A549 (cell line): ENCODE results near the gene FBXL15. TPM values are rescaled to one million over a fixed set of nuclear protein-coding genes. Genes with fewer than 3 reads are reported as not detected.

Experiments used
- ATAC-seq, 2 experiments: fragments of 200-7000 bp in 1 of 2; fragments of >200 bp in 1 of 2; cut with Nextera tagmentation in 1 of 2; cut with Tn5 transposase in 1 of 2; 3 replicates each; pipeline versions ENCODE4 v1.8.0 to v1.9.1; 2018 to 2020; ENCODE audit warnings: mild to moderate bottlenecking in 1 of 2, moderate library complexity in 1 of 2
- CTCF ChIA-PET: fragments of 300-600 bp; sonication (Branson Sonifier 250); formaldehyde crosslinking; extraction: SDS; loops from one replicate; lab custom pipeline; 2021; ENCODE audit warnings: antibody characterized with exemption, inconsistent platforms; lab: Yijun Ruan, JAX
- POLR2A ChIA-PET: fragments of 350-600 bp; formaldehyde crosslinking; extraction: SDS; loops from one replicate; lab custom pipeline; 2021; ENCODE audit warnings: antibody characterized with exemption, inconsistent platforms; lab: Yijun Ruan, JAX
- DNase-seq, 2 experiments: peaks; one replicate each; pipeline versions ENCODE4 v3.0.0 to v3.0.0-alpha.2; 2011 to 2016; ENCODE audit warnings: low read depth in 1 of 2, low spot score in 1 of 2
- FAIRE-seq: peaks from 2 replicates; lab custom pipeline; 2011; peaks lifted over from hg19 to GRCh38; lab: Jason Lieb, UNC
- H3K27ac ChIP-seq, 2 experiments: fragments of >200 bp; sonication (Bioruptor Twin); formaldehyde crosslinking; 3 replicates each; pipeline ENCODE4 v1.5.1; 2016 to 2017
- H3K4me1 ChIP-seq: fragments of >200 bp; sonication (Bioruptor Twin); formaldehyde crosslinking; 3 replicates; pipeline ENCODE4 v1.6.1; 2016
- H3K4me2 ChIP-seq: fragments of >200 bp; sonication (Bioruptor Twin); formaldehyde crosslinking; 3 replicates; pipeline ENCODE4 v1.6.1; 2016
- H3K4me3 ChIP-seq: fragments of >200 bp; sonication (Bioruptor Twin); formaldehyde crosslinking; 3 replicates; pipeline ENCODE4 v1.5.1; 2016
- H3K9me3 ChIP-seq: fragments of >200 bp; sonication (Bioruptor Twin); formaldehyde crosslinking; 3 replicates; pipeline ENCODE4 v1.6.1; 2016
- CBX2 ChIP-seq: fragments of 200-600 bp; sonication (generic); IDR thresholded peaks from 2 replicates; pipeline ENCODE4 v1.6.1; 2016; ENCODE audit warnings: low read depth, mild to moderate bottlenecking, borderline replicate concordance
- CHD4 ChIP-seq: fragments of 200-600 bp; sonication (generic); IDR thresholded peaks from 2 replicates; pipeline ENCODE4 v1.6.1; 2016; ENCODE audit warnings: antibody characterized with exemption, mild to moderate bottlenecking, borderline replicate concordance
- E2F6 ChIP-seq: IDR thresholded peaks from 2 replicates; pipeline ENCODE4 v1.6.1; 2012; ENCODE audit warnings: low read depth, borderline replicate concordance
- EHF ChIP-seq: fragments of 250-450 bp; sonication (Bioruptor Pico); IDR thresholded peaks from 2 replicates; pipeline ENCODE4 v1.5.0; 2020; ENCODE audit warnings: mild to moderate bottlenecking
- ELK1 ChIP-seq: fragments of 150-350 bp; IDR thresholded peaks from 2 replicates; pipeline ENCODE4 v1.6.1; 2014; ENCODE audit warnings: low read depth, mild to moderate bottlenecking, low read length
- EP300 ChIP-seq, 2 experiments: fragments of >200 bp; sonication (Bioruptor Twin); formaldehyde crosslinking; IDR thresholded peaks; 2 replicates in 1 of 2; 3 replicates in 1 of 2; pipeline ENCODE4 v1.6.1; 2016 to 2017
- ESRRA ChIP-seq: fragments of 150-350 bp; IDR thresholded peaks from 2 replicates; pipeline ENCODE4 v1.6.1; 2014; ENCODE audit warnings: mild to moderate bottlenecking, low read length, borderline replicate concordance
- FOXS1 ChIP-seq: fragments of 250-450 bp; sonication (Bioruptor Pico); IDR thresholded peaks from 2 replicates; pipeline ENCODE4 v1.5.0; 2020; ENCODE audit warnings: mild to moderate bottlenecking, moderate library complexity
- HOXB5 ChIP-seq: fragments of 250-450 bp; sonication (Bioruptor Pico); IDR thresholded peaks from 2 replicates; pipeline ENCODE4 v1.5.0; 2020; ENCODE audit warnings: mild to moderate bottlenecking, moderate library complexity
- JUN ChIP-seq, 2 experiments: fragments of >200 bp; sonication (Bioruptor Twin); formaldehyde crosslinking; IDR thresholded peaks; 2 replicates in 1 of 2; 3 replicates in 1 of 2; pipeline ENCODE4 v1.6.1; 2016 to 2017
- JUNB ChIP-seq: fragments of >200 bp; sonication (Bioruptor Twin); formaldehyde crosslinking; IDR thresholded peaks from 2 replicates; pipeline ENCODE4 v1.6.1; 2016
- MYC ChIP-seq: IDR thresholded peaks from 2 replicates; pipeline ENCODE4 v1.6.1; 2012; ENCODE audit warnings: mild to moderate bottlenecking, inconsistent platforms, low read length, improper control_type of control experiment, borderline replicate concordance
- NPAS2 ChIP-seq: fragments of 250-450 bp; sonication (Bioruptor Pico); IDR thresholded peaks from 2 replicates; pipeline ENCODE4 v1.8.0; 2022; ENCODE audit warnings: mild to moderate bottlenecking, moderate library complexity, borderline replicate concordance
- NR3C1 ChIP-seq: fragments of >200 bp; sonication (Bioruptor Twin); formaldehyde crosslinking; IDR thresholded peaks from 3 replicates; pipeline ENCODE4 v1.6.1; 2017
- PHF8 ChIP-seq: fragments of 200-600 bp; sonication (generic); IDR thresholded peaks from 2 replicates; pipeline ENCODE4 v1.6.1; 2016; ENCODE audit warnings: low read depth, mild to moderate bottlenecking, antibody characterized with exemption, moderate library complexity, borderline replicate concordance
- POLR2AphosphoS2 ChIP-seq: conservative IDR thresholded peaks from 2 replicates; pipeline ENCODE4 v1.6.1; 2012; ENCODE audit warnings: low read length, improper control_type of control experiment, inconsistent platforms
- RAD21 ChIP-seq, 2 experiments: fragments of >200 bp in 1 of 2; sonication (Bioruptor Twin) in 1 of 2; formaldehyde crosslinking in 1 of 2; IDR thresholded peaks in 1 of 2; conservative IDR thresholded peaks in 1 of 2; 2 replicates in 1 of 2; 3 replicates in 1 of 2; pipeline ENCODE4 v1.6.1; 2012 to 2018; ENCODE audit warnings: inconsistent platforms in 1 of 2
- RARB ChIP-seq: fragments of 250-450 bp; sonication (Bioruptor Pico); IDR thresholded peaks from 2 replicates; pipeline ENCODE4 v1.8.0; 2021; ENCODE audit warnings: mild to moderate bottlenecking, moderate library complexity
- TP53 ChIP-seq: fragments of 250-450 bp; sonication (Bioruptor Pico); IDR thresholded peaks from 2 replicates; pipeline ENCODE4 v1.5.0; 2021; ENCODE audit warnings: mild to moderate bottlenecking, moderate library complexity
- ZSCAN20 ChIP-seq: fragments of 250-450 bp; sonication (Bioruptor Pico); IDR thresholded peaks from 2 replicates; pipeline ENCODE4 v1.8.0; 2022; ENCODE audit warnings: mild to moderate bottlenecking, moderate library complexity
- WGBS: methylation state at CpG from one replicate; pipeline ENCODE4 v1.1.6; 2017; ENCODE audit errors: missing lambda C conversion rate; 5-methylcytosine and 5-hydroxymethylcytosine counted together
- polyA plus RNA-seq, 4 experiments: library from polyadenylated mRNA; depleted of rRNA in 3 of 4; stranded (reverse); fragments of >200 nt; fragmentation: RNase III in 1 of 4; extraction: RNeasy Plus Mini Kit Qiagen cat#74134 plus additional on column Dnase treatment in 1 of 4; gene quantifications; 2 replicates in 3 of 4; 3 replicates in 1 of 4; pipeline ENCODE4 v1.2.3, GENCODE V29; 2011 to 2017
- TF ChIP-seq, protein P1 (sequence below): fragments of >200 bp; sonication (Bioruptor Twin); formaldehyde crosslinking; IDR thresholded peaks from 3 replicates; pipeline ENCODE4 v1.5.1; 2016
- TF ChIP-seq, protein P2 (sequence below): IDR thresholded peaks from 2 replicates; pipeline ENCODE4 v1.6.1; 2012

The FBXL15 gene
- polyA plus RNA-seq, 2 of the 4 experiments (the other 2 are of a cell fraction) = 4.8 to 9.4 TPM

DNA sequence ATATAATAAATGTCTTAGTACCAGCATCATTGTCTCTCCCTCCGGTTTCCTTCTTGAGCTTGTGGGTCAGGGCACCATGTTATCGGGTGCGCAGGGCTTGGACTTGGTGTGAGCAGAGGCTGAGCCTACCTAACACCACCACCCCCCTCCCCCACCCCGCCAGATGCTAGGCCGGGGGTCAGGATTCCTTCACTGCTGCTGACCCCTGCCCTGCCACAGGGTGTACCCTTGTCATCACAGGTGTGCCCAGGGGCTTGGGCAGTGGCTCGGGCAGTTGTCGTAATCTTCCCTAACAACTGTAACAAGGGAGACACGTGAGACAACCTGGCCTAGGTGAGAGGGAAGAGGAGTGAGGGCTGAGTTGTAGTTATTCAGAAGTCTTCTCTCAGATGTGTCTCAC is 37.8 kb upstream of the FBXL15 start:
- Histone ChIP-seq H3K4me3 (no peak overlapping the region), H3K4me1 (no peaks in the 10 kb centered on the region), H3K27ac (no peak overlapping the region), H3K9me3 (no peaks in the 10 kb centered on the region), H3K4me2 (no peak overlapping the region)
- DNase-seq (no peak), ATAC-seq (no peak), FAIRE-seq (no peak)
- ChIA-PET CTCF (interaction anchor here (1.8 to 12.6 kb wide), 6 partner anchors 9 to 152 kb away, joined by 4 to 133 read pairs (median 46); partner anchors contain the start of gene NFKB2), POLR2A (interaction anchor here (0.6 kb wide), 1 partner anchor 21 kb away, joined by 3 read pairs; no protein-coding TSS in a partner anchor)
- TF ChIP-seq MYC = no peak
- no peak for TF ChIP-seq NPAS2 (CRISPR knock-in tag)
- TF ChIP-seq NR3C1 = no peak
- TF ChIP-seq CHD4 = no peak
- no peak for TF ChIP-seq HOXB5 (CRISPR knock-in tag)
- TF ChIP-seq TP53 (CRISPR knock-in tag) = no peak
- no peak for TF ChIP-seq FOXS1
- WGBS = 99% methylated on average over 6 of the region's 8 CpGs

DNA sequence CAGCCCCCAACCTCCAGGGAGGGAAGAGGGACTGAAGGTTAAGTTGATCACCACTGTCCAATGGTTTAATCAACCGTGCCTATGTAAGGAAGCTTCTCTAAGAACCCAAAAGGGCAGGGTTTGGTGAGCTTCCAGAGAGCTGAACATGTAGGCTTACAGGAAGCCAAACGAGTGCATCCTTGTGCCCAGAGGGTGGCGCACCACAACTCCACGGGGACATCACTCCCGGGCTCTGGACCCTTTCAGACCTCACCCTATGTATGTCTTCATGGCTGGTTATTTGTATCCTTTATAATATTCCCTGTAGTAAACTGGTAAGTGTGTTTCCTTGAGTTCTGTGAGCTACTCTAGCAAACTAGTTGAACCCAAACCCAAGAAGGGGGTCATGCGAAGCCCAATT is 36.6 kb upstream of the FBXL15 start:
- TF ChIP-seq NPAS2 (CRISPR knock-in tag) = no peak
- TF ChIP-seq, protein P1, sequence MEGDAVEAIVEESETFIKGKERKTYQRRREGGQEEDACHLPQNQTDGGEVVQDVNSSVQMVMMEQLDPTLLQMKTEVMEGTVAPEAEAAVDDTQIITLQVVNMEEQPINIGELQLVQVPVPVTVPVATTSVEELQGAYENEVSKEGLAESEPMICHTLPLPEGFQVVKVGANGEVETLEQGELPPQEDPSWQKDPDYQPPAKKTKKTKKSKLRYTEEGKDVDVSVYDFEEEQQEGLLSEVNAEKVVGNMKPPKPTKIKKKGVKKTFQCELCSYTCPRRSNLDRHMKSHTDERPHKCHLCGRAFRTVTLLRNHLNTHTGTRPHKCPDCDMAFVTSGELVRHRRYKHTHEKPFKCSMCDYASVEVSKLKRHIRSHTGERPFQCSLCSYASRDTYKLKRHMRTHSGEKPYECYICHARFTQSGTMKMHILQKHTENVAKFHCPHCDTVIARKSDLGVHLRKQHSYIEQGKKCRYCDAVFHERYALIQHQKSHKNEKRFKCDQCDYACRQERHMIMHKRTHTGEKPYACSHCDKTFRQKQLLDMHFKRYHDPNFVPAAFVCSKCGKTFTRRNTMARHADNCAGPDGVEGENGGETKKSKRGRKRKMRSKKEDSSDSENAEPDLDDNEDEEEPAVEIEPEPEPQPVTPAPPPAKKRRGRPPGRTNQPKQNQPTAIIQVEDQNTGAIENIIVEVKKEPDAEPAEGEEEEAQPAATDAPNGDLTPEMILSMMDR = no peak
- no peak for TF ChIP-seq POLR2AphosphoS2
- no peak for TF ChIP-seq RARB (CRISPR knock-in tag)
- TF ChIP-seq HOXB5 (CRISPR knock-in tag) = no peak
- TF ChIP-seq PHF8 = no peak
- TF ChIP-seq CHD4 = no peak
- TF ChIP-seq ESRRA = no peak
- no peak for TF ChIP-seq CBX2
- TF ChIP-seq JUN (IDR thresholded peaks at IDR 0.05) = no peak
- TF ChIP-seq TP53 (CRISPR knock-in tag) = no peak
- TF ChIP-seq JUNB = no peak
- TF ChIP-seq, protein P2, sequence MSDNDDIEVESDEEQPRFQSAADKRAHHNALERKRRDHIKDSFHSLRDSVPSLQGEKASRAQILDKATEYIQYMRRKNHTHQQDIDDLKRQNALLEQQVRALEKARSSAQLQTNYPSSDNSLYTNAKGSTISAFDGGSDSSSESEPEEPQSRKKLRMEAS = no peak
- TF ChIP-seq ELK1 = no peak
- no peak for TF ChIP-seq EP300 (IDR thresholded peaks at IDR 0.05)
- TF ChIP-seq E2F6 = no peak
- TF ChIP-seq EHF (CRISPR knock-in tag) = no peak
- TF ChIP-seq ZSCAN20 (CRISPR knock-in tag) = no peak
- no peak for TF ChIP-seq RAD21 (conservative IDR thresholded peaks at IDR 0.05 in 1 of 2, IDR thresholded peaks at IDR 0.05 in 1 of 2)
- ChIA-PET CTCF (interaction anchor here (0.6 to 12.6 kb wide), 11 partner anchors 10 to 153 kb away, joined by 3 to 133 read pairs (median 10); partner anchors contain the start of gene NFKB2), POLR2A (interaction anchor here (0.9 kb wide), 1 partner anchor 15 kb away, joined by 4 read pairs; no protein-coding TSS in a partner anchor)
- Histone ChIP-seq H3K4me3 (no peak overlapping the region), H3K9me3 (no peaks in the 10 kb centered on the region), H3K4me1 (no peaks in the 10 kb centered on the region), H3K27ac (no peak overlapping the region), H3K4me2 (no peak overlapping the region)
- DNase-seq (no peak), ATAC-seq (peak in 1 of 2 experiments; percentile 63; a peak in 3 of 6 replicates), FAIRE-seq (no peak)
- whole genome bisulfite sequencing = 67% methylated on average over 6 of the region's 6 CpGs
